Cardiac fibroblast (primary cell): Measurements from ENCODE around the gene EPB41L4A.
A peak's percentile ranks its signal among the peaks of the same experiment; 100 is the strongest.

ENCODE experiments used
- DNase-seq, 2 donors: peaks; one replicate each; pipeline versions ENCODE4 v3.0.0 to v3.0.0-alpha.2; 2010; ENCODE audit warnings: low read depth in 2 of 2
- H3K4me3 ChIP-seq, 2 donors: replicated peaks in 1 of 2; 1 replicate in 1 of 2; 2 replicates in 1 of 2; pipeline ENCODE4 v1.5.1; 2011; ENCODE audit warnings: low read depth in 2 of 2, low read length in 2 of 2, mild to moderate bottlenecking in 2 of 2, moderate library complexity in 1 of 2
- TF ChIP-seq, protein P1 (sequence below): IDR thresholded peaks from one replicate; pipeline ENCODE4 v1.5.1; 2011; ENCODE audit warnings: low read depth, mild to moderate bottlenecking, low read length, inconsistent platforms

Gene EPB41L4A

DNA sequence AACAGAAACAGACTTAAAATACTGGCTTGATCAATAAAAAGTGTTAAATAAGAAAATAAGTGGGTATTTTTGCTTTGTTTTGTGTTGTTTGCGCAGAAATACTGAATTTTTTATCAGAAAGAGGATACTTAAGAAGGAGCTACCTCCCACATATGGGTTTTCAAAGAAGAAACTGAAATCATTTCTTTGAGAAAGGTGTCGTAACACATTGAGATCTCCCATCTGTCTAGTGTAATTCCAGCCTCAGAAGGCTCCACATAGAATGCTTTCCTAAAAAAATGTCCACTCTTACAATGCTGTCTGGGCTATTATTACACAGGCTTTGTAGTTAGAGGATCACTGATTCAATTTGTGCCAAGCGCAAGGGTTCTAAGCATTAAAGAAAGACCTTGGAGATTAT is 226.2 kb downstream of the EPB41L4A start:
- H3K4me3 ChIP-seq = no peak overlapping the region
- DNase-seq = peak in 1 of 2 donors; percentile 51
- TF ChIP-seq, protein P1, sequence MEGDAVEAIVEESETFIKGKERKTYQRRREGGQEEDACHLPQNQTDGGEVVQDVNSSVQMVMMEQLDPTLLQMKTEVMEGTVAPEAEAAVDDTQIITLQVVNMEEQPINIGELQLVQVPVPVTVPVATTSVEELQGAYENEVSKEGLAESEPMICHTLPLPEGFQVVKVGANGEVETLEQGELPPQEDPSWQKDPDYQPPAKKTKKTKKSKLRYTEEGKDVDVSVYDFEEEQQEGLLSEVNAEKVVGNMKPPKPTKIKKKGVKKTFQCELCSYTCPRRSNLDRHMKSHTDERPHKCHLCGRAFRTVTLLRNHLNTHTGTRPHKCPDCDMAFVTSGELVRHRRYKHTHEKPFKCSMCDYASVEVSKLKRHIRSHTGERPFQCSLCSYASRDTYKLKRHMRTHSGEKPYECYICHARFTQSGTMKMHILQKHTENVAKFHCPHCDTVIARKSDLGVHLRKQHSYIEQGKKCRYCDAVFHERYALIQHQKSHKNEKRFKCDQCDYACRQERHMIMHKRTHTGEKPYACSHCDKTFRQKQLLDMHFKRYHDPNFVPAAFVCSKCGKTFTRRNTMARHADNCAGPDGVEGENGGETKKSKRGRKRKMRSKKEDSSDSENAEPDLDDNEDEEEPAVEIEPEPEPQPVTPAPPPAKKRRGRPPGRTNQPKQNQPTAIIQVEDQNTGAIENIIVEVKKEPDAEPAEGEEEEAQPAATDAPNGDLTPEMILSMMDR = no peak

- H3K4me3 ChIP-seq = no peak overlapping the region
- TF ChIP-seq, protein P1 = no peak
- DNase-seq = no peak
Observed at GRCh38 chr5:112192072-112192471, 227.0 kb downstream of the EPB41L4A start.

DNA sequence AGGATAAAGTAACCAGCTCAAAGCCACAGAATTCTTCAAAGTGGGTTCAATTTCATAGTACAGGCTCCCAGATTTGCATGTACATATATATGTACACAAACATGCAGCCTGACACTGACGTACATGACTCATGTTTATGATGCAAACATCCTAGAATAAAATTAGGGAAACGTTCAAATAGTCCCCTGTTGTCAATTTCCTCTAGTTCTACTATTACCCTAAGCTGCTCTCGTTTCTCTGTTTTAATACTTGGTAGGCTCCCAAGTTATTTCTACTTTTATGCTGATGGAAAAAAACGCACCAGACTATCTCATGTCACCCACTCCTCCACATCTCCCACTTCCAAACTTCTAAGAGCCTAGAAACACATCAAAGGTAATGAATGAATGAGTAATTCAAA is 229.7 kb downstream of the EPB41L4A start:
- H3K4me3 ChIP-seq = no peak overlapping the region
- no peak for DNase-seq
- TF ChIP-seq, protein P1 = no peak

DNA sequence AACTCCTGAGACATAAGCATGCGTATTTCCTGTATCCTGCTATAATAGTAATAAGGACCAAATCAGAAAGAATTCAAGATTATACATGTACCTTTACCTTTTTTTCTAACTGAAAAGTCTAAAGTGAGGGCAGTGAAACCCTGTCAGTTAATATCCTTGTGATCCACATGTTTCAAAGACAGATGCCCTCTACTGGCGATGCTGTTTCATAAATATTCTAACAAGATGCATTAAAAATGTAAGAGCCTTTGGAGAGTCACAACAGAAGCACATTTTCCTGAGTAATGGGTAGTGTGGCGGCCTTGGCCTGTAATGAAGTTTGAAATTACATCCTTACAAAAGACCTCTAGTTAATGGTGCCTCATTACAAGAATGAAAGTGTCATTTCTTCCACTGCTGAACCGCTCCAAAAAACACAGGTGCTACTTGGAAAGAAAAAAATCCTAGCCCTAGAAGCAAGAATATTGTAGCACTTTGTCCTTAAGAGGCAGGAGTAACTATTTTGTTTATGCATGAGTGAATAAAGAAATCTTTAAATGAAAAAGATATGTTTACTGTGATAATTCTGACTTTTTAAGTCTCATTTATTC is 232.6 kb downstream of the EPB41L4A start:
- DNase-seq = peak; percentile 62 to 67
- TF ChIP-seq, protein P1 = peak; percentile 44
- H3K4me3 ChIP-seq = no peak overlapping the region

GRCh38 chr5:112183874-112184273 is 235.2 kb downstream of the EPB41L4A start:
- no peak for DNase-seq
- H3K4me3 ChIP-seq = no peak overlapping the region
- TF ChIP-seq, protein P1 = no peak

GRCh38 chr5:112183103-112183711 is 235.9 kb downstream of the EPB41L4A start:
- TF ChIP-seq, protein P1 = no peak
- peak; percentile 39 to 43 for DNase-seq

DNA sequence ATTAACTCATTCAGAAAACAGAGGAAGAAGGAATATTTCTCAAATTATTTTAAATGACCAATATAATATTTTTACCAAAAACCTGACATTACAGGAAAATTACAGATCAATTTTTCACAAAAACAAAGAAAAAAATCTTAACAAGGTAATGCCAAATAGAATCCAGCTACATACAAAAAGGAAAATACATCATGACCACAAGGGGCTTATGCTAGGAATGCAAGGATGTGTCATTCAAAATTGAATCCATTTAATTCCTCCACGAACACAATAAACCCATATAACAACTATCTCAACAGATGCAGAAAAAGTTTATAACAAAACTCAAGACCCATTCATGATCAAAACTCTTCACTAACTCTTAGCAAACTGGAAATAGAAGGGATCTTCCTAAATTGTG is 239.8 kb downstream of the EPB41L4A start:
- DNase-seq = no peak
- TF ChIP-seq, protein P1 = no peak
- H3K4me3 ChIP-seq = no peak overlapping the region

More at GRCh38 chr5:112183103-112183711, 235.9 kb downstream of the EPB41L4A start:
- H3K4me3 ChIP-seq = no peak overlapping the region
